AG09309 (cell line): ENCODE measurements around the gene HOXA7.
A peak's percentile ranks its signal among the peaks of the same experiment; 100 is the strongest.

Experiments used
- DNase-seq: peaks from one replicate; pipeline ENCODE4 v3.0.0-alpha.2; 2010; ENCODE audit warnings: low read depth
- H3K4me3 ChIP-seq: 2 replicates; pipeline ENCODE4 v1.5.1; 2011; ENCODE audit warnings: mild to moderate bottlenecking, low read depth, low read length, moderate library complexity; ENCODE audit not compliant: control insufficient read depth
- TF ChIP-seq, protein P1 (sequence below): IDR thresholded peaks from 2 replicates; pipeline ENCODE4 v1.5.1; 2011; ENCODE audit warnings: mild to moderate bottlenecking, low read depth, low read length, inconsistent platforms; ENCODE audit not compliant: insufficient read depth, control insufficient read depth; ENCODE audit errors: missing control alignments

The HOXA7 gene

GRCh38 chr7:27192546-27193334 lies 36.3 kb upstream of the HOXA7 start:
- DNase-seq: no peak
- H3K4me3 ChIP-seq: peak overlapping the region; percentile 65
- TF ChIP-seq, protein P1, sequence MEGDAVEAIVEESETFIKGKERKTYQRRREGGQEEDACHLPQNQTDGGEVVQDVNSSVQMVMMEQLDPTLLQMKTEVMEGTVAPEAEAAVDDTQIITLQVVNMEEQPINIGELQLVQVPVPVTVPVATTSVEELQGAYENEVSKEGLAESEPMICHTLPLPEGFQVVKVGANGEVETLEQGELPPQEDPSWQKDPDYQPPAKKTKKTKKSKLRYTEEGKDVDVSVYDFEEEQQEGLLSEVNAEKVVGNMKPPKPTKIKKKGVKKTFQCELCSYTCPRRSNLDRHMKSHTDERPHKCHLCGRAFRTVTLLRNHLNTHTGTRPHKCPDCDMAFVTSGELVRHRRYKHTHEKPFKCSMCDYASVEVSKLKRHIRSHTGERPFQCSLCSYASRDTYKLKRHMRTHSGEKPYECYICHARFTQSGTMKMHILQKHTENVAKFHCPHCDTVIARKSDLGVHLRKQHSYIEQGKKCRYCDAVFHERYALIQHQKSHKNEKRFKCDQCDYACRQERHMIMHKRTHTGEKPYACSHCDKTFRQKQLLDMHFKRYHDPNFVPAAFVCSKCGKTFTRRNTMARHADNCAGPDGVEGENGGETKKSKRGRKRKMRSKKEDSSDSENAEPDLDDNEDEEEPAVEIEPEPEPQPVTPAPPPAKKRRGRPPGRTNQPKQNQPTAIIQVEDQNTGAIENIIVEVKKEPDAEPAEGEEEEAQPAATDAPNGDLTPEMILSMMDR: no peak

DNA sequence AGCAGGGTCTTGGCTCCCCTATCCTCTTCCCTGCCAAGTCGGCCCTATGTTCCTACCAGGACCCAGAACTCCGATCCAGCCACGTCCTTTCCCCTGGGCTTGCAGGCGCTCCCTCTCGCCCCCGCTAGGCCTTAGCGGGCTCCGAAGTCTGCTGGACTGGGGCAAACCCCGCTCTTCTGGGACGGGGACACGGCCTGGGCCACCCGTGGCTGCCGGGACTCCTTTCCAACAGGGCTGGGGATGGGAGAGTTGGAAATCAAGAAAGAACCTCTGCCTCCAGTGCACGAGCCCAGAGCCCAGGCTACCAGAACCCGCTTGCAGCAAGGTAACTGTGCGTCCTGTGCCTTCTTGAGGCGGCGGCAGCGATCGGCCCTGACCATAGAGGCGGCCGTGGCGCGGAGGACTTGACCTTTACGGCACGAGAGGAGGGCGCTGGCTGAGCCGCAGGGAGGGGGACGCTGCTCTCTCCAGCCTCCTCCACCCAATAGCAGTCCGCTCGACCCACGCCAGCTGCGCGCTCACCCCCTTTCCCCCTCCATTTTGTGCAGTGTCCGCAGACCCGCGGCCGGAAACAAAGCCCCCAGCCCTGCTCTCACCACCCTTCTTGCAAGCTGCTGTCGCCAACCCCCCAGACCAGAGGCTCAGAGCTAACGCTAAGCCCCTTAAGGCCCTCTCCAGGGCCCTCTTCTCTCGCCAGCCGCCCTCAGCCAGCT lies 35.5 kb upstream of the HOXA7 start:
- peak overlapping the region; percentile 65 for H3K4me3 ChIP-seq
- no peak for DNase-seq
- TF ChIP-seq, protein P1: no peak

DNA sequence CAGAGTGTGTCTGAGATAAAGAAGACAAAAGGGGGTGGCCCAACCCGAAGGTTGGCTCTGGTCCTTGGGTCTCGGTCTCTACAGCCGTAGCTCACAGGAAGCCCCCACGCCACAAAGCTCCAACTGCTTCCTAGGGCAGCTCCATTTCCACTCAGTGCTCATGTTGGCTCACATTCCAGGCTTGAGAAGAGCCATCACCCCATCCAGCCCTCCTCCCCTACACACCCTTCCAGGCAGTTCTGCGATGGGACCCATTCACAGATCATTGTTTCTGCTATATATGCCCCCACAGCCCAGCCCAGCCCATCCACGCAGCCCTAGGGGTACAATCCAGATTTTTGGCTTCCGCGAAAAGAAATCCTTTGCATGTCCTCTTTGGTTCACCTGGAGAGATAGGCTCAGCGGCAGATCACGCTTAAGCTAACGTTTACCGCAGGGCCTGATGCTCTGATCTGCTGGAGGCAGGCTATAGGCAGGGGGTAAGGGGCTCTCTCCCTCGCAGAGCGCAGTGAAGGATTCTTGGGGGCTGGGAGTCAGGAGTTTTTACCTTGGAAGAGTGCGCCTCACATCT lies 34.8 kb upstream of the HOXA7 start:
- no peak for DNase-seq
- TF ChIP-seq, protein P1: no peak
- H3K4me3 ChIP-seq: peak overlapping the region; percentile 65

DNA sequence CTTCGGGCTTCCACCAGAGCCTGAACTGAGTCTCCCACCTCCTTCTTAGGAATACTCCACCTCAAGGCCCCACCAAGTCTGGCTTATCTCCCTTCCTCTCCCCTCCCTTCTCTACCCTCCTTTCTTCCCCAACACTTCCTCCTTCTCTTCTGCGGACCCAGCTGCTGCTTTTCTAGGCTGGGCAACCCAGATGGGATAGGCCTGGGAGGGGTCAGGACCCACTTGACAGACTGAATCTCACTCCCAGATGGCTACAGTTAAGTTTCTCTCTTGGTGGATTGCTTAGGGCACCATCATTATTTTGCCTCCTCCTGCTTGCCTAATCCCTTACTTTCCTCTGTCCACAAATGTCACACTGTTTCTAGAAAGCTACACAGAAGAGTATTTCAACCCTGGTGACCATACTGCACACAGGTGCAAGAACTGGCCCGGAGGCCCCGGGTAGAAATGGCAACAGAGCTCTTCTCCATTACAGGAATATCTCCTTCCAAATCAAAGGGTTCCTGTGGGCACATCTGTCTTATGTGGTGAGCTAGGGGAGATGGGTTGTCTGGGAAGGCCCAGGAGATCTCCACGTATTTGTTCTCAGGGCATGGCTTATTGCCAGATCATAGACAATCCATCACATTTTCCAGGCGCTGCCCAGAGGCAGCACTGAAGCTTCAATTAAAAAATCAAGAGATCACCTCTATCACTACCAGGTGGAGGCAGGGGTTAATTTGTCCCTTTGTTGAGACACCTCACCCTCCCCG lies 33.7 kb upstream of the HOXA7 start:
- peak overlapping the region; percentile 70; the same call in 1 of the 2 replicates for H3K4me3 ChIP-seq
- TF ChIP-seq, protein P1: no peak
- DNase-seq: no peak

DNA sequence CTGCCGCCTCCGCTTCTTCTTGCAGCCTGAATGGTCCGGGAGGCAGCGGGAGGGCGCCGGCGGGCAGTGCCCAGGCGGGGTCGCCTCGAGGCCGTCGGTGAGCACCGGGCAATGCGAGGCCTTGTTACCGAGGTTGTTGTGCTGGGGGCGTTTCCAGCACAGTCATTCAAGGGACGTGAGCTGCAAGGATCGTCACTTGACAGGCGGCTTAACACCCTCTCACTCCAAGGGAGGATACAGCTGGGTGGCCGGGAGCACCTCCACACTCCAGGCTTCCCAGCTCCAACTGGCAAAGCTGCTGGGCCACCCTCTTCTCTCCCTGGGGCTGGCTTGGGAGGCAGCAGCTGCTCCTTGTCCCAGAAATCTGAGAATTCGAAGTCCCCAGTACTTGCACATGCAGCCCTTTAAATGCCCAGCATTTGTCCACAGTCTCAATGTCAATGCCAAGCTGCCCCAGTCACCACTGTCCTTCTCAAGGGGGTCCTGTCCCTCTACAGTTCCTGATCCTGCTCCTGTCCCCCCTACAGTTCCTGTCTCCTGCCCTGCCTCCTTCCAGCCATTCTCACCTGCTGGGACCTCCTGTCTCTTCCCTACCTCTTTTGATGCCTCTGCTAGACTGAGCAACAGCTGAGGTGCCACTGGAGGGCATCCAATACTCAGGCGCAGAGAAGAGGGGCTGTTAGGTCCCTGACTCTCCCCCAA lies 33.0 kb upstream of the HOXA7 start:
- TF ChIP-seq, protein P1: no peak
- H3K4me3 ChIP-seq: peak overlapping the region; percentile 70

More for the DNA sequence above, 33.0 kb upstream of the HOXA7 start:
- DNase-seq: no peak
